ENCODE data around the gene SCPEP1. TPM values are rescaled to one million over a fixed set of nuclear protein-coding genes. Genes with fewer than 3 reads are reported as not detected.

The SCPEP1 gene
- polyA plus RNA-seq, 1 donor from 2014 or later = 2.6 TPM

GRCh38 chr17:57038486-57038885, 60.6 kb downstream of the SCPEP1 start:
- Histone ChIP-seq H3K27ac (ENCODE audit: low read length) (no peak overlapping the region), H3K9ac (ENCODE audit: low read length) (no peak overlapping the region), H3K4me2 (ENCODE audit: low read length) (no peak overlapping the region), H3K27me3 (ENCODE audit: insufficient read depth, low read depth, low read length) (no peaks in the 10 kb centered on the region), H4K20me1 (ENCODE audit: insufficient read depth) (no peaks in the 10 kb centered on the region), H3K4me3 (ENCODE audit: low read length) (no peak overlapping the region), H3K79me2 (replicated peaks; ENCODE audit: insufficient read depth, low read length) (no peaks in the 10 kb centered on the region), H3F3A (ENCODE audit: insufficient read depth, low read length, poor library complexity, severe bottlenecking) (no peaks in the 10 kb centered on the region), H3K36me3 (ENCODE audit: insufficient read depth, low read length) (no peaks in the 10 kb centered on the region), H3K9me3 (ENCODE audit: low read length) (no peaks in the 10 kb centered on the region), H3K9me2 (ENCODE audit: insufficient read depth, low read length) (no peaks in the 10 kb centered on the region), H2AFZ (ENCODE audit: low read depth, low read length) (no peak overlapping the region)
- TF ChIP-seq CTCF (IDR thresholded peaks at IDR 0.05; ENCODE audit: poor library complexity, severe bottlenecking) = no peak
- TF ChIP-seq REST (IDR thresholded peaks at IDR 0.05; ENCODE audit: borderline replicate concordance) = no peak
- no peak for TF ChIP-seq POLR2AphosphoS5 (IDR thresholded peaks at IDR 0.05)
- TF ChIP-seq TAF1 (IDR thresholded peaks at IDR 0.05; ENCODE audit: low read depth) = no peak
- TF ChIP-seq EP300 (conservative IDR thresholded peaks at IDR 0.05; ENCODE audit: poor library complexity, severe bottlenecking) = no peak
- TF ChIP-seq RAD21 (conservative IDR thresholded peaks at IDR 0.05) = no peak
- TF ChIP-seq MXI1 (conservative IDR thresholded peaks at IDR 0.05; ENCODE audit: poor library complexity, severe bottlenecking) = no peak
- no peak for TF ChIP-seq SMC3 (conservative IDR thresholded peaks at IDR 0.05; ENCODE audit: poor library complexity)
- TF ChIP-seq EZH2 (IDR thresholded peaks at IDR 0.05; ENCODE audit: borderline replicate concordance, insufficient read depth, low read length, poor library complexity, severe bottlenecking) = no peak

GRCh38 chr17:57040571-57040970, 62.6 kb downstream of the SCPEP1 start:
- H3K79me2 ChIP-seq (replicated peaks; ENCODE audit: insufficient read depth, low read length) = no peaks in the 10 kb centered on the region
- no peak overlapping the region for H3K9ac ChIP-seq (ENCODE audit: low read length)
- no peaks in the 10 kb centered on the region for H3K9me3 ChIP-seq (ENCODE audit: low read length)
- H3K4me3 ChIP-seq (ENCODE audit: low read length) = no peak overlapping the region
- no peaks in the 10 kb centered on the region for H4K20me1 ChIP-seq (ENCODE audit: insufficient read depth)
- H2AFZ ChIP-seq (ENCODE audit: low read depth, low read length) = no peak overlapping the region
- H3K9me2 ChIP-seq (ENCODE audit: insufficient read depth, low read length) = no peaks in the 10 kb centered on the region
- TF ChIP-seq CTCF (IDR thresholded peaks at IDR 0.05; ENCODE audit: poor library complexity, severe bottlenecking) = no peak
- no peak for TF ChIP-seq RAD21 (conservative IDR thresholded peaks at IDR 0.05)
- H3F3A ChIP-seq (ENCODE audit: insufficient read depth, low read length, poor library complexity, severe bottlenecking) = no peaks in the 10 kb centered on the region
- no peak overlapping the region for H3K27ac ChIP-seq (ENCODE audit: low read length)
- no peaks in the 10 kb centered on the region for H3K36me3 ChIP-seq (ENCODE audit: insufficient read depth, low read length)
- H3K27me3 ChIP-seq (ENCODE audit: insufficient read depth, low read depth, low read length) = no peaks in the 10 kb centered on the region
- H3K4me2 ChIP-seq (ENCODE audit: low read length) = no peak overlapping the region
